Dedifferentiated amniotic fluid mesenchymal stem cell (primary cell): Measurements from ENCODE around the gene SLC4A8.
"Not testable (repeated sequence)": the region's sequence is repeated elsewhere in the genome, so short reads cannot be mapped to it uniquely, and the experiment has no call there.

Source experiments
- DNase-seq: peaks from one replicate; pipeline ENCODE4 v3.0.0-alpha.2; 2016; ENCODE audit errors: extremely low spot score

Gene SLC4A8

DNA sequence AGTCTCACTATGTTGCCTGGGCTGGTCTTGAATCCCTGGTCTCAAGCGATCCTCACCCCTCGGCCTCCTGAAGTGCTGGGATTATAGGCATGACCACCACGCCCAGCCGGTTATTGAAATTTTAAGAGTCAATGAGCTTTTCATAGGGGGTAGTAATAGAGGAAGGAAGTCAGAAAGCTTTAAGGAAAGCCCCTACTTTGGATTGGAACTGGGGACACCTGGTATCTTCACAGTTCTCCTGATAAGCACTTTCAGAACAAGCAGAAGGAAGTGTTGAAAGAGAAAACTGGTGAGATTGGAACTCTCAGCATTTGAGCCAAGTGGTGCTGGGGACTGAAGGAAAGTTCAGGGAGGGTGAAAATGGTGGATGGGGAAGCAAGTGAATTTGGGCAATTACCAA is 5.1 kb downstream of the SLC4A8 start:
- DNase-seq: no peak

DNA sequence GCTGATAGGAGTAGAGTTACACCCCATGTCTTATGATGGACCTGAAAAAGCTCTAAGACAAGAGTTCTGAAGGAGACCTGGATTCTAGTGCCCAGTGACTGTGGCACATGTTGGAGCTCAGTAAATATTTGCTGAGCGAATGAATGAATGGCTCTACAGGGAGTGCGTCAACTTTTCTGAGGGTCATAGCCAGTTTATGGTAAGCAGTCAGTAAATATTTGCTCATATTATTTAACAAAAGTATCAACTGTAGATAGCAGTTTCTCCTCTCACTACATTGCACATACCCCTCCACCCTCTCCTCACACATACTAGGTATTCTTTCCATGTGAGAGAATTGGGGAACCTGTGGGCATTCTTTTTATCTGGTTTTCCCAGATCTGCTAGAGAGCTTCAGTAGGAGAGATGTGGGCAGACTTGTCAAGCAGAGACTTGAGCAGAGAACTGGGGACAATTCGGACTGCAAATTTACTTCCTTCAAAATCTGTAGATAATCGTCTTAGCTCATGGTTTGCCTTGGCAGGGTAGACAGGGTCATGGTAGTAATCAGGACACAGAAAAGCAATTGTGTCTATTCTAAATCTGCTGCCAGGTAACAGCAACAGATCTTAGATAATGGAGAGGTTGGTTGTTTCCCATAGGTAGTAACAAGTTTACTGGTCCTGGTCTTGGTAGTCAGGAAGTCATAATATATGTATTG is 5.7 kb downstream of the SLC4A8 start:
- no peak for DNase-seq

DNA sequence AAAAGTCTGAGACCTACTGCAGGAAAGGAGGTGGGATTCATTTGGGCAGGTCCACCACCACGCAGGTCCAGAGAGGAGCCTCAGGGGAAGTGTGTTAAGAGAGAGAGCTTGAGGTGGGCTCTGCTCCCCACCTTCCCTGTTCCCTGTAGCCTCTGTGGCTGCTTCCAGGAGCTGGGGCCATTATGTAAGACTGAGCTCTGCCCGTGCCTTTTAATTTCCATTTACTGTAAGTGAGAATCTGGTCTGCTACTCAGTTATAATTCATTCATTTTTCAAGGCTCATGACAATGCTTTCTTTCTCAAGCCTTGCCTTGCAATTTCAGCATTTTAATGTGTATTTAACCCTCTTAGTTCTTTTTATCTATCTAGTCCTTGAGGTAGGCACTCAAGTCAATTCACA is 8.3 kb downstream of the SLC4A8 start:
- no peak for DNase-seq

DNA sequence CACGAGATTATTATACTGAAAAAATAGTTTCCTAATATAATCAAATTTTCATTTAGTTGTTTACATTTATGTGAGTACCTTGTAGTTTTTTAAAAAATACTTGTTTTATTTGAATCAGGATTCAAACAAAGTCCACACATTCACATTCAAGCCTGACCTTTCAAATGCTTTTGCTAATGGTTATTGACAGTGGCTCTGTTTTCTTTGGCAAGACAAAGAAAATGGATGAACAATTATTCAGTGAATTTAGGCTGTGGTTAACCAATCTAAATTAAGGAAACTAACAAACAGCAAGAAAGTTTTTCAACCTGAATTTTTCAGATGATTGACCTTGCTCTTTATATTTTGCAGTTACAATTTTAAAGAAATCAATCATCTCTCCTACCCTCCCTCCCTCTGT is 9.7 kb downstream of the SLC4A8 start:
- DNase-seq: no peak

DNA sequence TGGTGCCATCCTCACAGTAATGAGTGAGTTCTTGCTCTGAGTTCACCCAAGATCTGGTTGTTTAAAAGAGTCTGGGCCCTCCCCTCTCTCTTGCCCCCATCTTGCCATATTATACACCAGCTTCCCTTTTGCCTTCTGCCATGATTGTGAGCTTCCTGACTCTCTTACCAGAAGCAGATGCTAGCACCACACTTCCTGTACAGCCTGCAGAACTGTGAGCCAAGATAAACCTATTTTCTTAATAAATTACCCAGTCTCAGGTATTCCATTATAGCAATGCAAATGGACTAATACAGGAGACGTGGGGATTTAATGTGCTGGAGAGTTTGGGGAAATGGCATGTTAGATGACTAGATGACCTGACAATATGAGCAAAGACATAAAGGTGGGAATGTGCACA is 12.8 kb downstream of the SLC4A8 start:
- no peak for DNase-seq

DNA sequence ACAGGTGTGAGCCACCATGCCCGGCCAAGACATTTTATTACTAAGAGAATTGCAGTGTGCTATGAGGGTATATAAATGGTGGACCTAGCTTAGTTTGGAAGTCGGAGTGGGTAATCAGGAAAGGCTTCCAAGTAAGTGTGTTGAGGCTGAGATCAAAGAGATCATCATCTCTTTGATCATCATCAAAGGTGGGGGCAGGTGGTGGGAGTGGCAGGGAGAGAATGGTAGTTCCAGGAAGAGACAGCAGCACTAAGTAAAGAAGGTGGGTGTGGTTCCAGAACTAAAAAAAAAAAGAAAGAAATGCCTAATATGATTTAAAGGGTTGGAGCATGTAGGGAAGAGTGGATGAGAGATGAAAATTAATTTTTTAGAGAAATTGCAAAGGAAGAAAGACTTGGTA is 14.7 kb downstream of the SLC4A8 start:
- no peak for DNase-seq

DNA sequence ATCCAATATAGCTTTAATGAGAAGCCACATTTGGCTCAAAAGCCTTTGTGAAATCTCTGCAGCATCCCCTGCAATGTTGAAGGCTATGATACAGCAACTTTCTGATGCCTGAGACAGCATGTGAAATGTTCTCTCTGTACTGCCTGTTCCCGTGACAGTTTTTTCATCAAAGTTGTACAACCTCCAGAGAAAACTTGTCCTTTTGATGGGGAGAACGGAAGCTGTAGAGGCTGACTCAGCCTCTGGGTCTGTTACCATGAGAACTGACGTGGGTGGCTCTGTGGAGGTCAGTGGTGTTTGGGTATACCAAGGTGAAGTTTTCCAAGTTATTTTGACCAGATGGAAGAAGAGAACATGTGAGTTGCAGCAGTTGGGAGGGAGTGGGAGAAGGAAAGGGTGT is 17.0 kb downstream of the SLC4A8 start:
- DNase-seq: no peak

DNA sequence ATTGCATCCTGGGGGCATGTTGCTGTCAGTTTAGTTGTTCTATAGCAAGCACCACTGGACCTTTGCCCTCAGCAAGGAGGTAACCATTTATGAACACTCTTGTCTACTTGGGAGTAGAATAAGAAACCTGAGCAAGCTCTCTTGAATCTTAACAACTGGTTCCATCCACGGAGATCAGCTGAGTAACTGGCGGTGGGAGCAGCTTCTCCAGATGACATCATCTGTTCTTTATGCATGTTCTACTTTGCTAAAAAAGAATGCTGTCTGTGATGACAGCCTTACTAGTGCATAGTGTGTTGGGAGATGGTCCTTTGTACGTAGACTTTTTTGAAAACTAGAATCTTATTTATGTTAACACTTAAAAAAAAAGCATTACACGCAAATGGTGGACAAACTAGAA is 17.7 kb downstream of the SLC4A8 start:
- no peak for DNase-seq

DNA sequence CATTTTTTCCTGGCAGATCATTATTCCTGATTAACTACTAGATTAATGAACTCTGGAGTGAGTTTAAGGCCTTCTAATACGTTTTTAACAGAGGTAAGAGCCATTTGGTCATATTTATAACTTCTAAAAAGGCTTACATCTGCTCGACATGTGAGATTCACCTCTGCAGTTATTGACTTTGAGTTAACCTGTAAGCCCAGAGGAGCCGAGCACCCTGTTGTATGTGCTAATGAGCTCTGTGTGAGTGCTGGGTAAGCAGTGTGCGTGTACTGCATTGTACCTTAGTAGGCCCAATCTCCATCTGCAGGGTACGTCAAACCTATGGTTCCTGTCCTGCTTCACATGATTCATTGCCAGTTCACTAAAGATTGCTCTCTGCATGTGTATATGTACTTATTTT is 18.9 kb downstream of the SLC4A8 start:
- no peak for DNase-seq

DNA sequence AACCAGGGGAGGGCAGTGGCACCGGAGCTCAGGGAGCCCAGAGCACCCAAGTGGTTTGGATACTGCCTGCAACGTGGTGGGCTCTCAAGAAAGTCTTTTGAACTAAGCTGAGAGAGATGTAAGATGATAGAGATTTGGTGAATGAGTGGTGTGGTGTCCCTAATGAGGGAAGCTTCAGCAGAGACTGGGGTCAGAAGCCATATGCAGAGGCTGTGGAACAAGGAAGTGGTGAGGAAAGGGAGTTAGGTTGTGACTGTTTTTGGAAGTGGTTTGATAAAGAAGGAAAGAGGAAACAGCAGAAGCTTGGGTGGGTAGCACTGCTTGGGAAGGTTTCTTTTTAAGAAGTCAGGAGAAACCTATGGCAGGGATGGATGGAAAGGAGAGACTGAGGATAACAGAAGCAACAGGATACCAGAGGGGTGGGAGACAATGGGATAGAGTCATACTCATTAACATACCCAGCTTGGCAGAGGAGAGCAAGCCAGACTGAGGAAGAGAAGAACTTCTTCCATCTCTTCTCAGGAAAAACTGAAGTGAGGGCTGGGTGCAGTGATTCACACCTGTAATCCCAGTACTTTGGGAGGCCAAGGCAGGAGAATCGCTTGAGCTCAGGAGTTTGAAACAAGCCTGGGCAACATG is 24.1 kb downstream of the SLC4A8 start:
- DNase-seq: no peak

DNA sequence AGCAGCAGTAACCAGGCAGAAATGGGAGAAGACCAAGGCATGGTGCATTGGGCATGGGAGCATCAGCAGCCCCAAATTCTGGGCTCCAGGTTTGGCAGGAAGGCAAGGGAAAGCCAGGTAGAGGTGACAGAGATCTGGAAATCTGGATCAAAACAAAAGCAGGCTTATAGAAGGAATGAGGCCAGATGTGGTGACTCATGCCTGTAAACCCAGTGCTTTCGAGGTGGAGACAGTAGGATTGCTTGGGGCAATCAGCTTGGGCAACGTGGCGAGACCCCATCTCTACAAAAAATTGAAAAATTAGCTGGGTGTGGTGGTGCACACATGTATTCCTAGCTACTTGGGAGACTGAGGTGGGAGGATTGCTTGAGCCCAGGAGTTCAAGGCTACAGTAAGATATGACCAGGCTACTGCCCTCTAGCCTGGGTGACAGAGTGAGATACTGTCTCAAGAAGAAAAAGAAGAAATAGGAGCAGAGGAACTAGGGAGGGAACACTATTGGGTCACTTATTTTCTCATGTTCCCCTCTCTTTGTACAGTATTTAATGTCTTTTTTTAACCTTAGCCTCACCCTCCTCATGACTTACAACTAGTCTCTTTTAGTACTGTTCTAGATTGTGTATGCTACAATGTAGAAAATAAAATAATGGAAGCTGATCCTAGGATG is 25.1 kb downstream of the SLC4A8 start:
- no peak for DNase-seq

DNA sequence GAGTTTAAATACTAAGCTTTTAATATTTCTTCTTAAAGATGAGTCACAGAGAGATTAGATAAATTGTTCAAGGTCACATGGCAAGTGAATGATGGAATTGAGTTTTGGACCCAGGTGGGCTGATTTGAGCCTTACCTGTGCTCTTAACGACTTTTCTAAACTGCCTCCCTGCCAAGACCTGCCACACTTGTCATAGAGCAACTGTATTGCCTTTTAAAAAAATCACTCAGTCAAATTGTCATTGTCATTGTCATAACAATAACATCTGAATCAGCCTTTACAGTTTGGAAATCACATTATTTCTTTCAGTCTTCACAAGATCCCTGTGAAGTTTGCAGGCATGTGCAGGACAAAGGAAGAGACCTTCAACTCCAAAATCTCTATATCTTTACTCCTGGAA is 25.7 kb downstream of the SLC4A8 start:
- DNase-seq: no peak

DNA sequence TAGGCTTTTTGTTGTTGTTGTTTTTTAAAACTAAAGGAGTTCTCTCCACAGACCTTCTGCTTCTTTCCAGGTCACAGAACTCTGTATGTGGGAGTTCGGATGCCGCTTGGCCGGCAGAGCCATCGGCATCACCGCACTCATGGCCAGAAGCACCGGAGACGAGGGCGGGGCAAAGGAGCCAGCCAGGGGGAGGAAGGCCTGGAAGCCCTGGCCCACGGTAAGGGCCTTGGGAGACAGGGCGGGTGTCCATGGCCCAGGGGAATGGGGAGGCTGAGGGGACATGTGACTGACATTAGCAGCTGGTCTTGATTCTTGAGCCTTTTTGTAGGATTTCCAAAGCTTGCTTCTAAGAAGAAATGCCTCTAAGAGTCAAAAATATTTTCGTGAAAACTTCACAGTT is 26.2 kb downstream of the SLC4A8 start:
- no peak for DNase-seq

DNA sequence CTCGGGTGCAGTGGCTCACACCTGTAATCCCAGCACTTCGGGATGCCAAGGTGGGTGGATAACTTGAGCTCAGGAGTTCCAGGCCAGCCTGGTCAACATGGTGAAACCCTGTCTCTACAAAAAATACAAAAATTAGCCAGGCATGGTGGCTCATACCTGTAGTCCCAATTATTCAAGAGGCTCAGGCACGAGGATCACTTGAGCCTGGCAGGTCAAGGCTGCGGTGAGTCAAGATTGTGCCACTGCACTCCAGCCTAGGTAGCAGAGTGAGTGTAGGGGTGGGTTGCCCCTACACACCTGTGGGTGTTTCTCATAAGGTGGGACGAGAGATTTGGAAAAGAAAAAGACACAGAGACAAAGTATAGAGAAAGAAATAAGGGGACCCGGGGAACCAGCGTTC is 29.4 kb downstream of the SLC4A8 start:
- not testable (repeated sequence) for DNase-seq

DNA sequence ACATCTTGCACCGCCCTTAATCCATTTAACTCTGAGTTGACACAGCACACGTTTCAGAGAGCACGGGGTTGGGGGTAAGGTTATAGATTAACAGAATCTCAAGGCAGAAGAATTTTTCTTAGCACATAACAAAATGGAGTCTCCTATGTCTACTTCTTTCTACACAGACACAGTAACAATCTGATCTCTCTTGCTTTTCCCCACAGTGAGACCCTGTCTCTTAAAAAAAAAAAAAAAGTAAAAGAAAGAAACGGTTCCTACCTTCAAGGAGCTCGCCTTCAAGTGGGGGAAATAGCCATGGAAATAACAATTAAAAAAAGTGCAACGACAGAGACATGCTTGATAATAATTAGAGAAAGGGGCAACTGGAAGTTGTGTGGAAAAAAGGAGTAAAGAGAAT is 30.4 kb downstream of the SLC4A8 start:
- not testable (repeated sequence) for DNase-seq

DNA sequence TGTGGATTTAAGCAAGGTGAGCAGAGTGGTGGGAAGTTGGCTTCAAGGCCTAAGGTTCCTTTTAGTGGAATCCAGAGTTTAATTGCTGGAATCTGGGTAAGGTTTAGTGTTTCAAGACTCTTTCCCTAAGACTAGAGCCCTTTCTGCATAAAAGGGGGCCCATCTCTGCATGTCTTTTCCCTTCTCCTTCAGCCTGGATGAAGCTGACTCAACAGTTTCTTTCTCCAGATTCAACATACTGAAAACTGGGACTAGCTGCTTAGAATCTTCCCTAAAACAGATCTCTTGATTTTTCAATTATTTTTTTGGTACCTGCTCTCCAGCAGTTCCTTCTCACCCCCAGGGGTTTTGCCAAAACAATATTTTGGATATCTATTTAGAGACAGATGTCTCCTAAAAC is 34.0 kb downstream of the SLC4A8 start:
- no peak for DNase-seq

DNA sequence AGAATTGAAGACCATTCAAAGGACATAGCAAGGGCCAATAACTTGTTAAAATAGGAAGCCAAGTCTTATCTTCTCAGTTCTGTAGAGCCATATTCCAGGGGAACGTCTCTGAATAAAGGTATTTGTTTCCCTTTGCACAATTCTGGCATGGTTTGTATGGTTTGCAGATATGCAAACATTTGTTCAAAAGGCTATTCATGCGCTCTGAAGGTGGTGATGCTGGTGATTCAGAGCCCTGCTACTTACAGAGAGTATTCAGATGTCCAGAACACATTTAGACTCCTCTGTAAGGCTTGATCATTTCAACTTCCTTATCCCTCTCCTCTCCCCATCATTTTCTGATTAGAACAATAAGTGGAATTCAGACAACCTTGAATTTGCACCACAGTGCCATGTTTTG is 35.9 kb downstream of the SLC4A8 start:
- no peak for DNase-seq

DNA sequence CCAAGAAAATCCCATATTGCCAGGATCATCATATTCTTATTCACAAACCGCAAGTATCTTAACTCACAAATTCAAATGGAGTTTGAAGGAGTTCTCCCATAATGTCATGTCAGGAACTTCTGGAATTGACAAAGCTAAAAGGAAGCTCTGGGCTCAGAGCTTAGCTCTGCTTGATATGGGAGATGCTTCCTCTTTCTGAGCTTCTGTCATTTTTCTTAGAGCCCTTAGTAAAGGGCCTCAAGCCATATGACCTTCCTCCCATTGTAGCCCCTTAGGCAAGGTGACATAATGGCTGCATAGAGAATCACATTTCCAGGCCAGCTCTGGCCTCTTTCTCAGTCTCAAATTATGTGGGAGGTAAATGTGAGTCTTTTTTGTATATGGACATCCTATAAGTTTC is 40.9 kb downstream of the SLC4A8 start:
- DNase-seq: no peak

DNA sequence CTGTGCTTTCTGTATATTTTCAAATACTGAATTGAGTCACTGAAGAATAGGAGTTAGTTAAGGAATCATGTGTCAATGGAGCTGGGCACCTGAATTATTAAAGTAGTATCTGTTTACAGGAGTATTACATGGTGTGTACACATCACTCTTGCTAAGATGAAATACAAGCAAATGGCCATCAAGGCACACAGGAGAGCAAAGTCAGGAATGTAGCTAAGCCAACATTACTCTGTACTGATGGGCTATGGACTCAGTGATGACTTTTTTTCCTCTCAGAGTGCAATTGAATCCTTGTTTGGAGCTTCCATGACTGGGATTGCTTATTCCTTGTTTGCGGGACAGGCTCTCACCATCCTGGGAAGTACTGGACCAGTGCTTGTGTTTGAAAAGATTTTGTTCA is 45.5 kb downstream of the SLC4A8 start:
- no peak for DNase-seq

DNA sequence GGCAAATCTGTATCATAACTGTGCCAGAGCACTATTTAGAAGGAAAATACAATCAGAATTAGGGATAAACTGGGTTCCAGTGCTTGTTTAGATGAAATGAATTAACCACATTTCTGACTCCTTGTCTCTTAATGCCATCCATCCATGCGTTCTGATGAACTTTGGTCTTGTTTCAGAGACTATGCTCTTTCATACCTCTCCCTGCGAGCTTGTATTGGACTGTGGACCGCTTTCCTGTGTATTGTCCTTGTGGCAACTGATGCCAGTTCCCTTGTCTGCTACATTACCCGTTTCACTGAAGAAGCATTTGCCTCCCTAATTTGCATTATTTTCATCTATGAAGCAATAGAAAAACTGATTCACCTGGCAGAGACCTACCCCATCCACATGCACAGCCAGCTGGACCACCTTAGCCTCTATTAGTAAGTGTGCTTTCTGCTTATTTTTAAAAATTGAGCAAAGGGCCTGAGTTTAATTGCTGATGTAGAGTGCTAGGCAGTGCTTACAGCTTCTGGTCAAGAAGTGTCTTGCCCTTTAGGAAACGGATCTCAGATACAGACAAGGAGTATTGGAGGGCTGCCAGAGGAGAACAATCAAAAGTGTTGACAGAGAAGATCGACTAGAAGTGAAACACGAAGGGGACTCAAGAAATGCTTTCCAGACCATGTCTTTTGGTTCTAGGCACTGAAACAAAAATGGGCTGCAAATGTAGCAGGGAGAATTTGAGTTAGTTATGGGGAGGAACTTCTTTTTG is 46.7 kb downstream of the SLC4A8 start:
- DNase-seq: no peak

DNA sequence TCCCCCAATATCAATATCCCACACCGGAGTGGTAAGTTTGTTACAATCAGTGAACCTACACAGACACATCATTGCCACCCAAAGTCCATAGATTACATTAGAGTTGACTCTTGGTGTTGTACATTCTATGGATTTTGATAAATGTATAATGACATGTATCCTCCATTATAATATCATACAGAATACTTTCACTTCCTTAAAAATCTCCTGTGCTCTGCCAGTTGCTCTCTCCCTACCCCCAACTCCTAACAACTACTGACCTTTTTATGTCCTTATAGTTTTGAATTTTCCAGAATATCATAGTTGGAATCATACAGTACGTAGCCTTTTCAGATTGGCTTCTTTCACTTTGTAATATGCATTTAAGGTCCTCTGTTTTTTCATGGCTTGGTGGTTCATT is 48.4 kb downstream of the SLC4A8 start:
- DNase-seq: no peak

DNA sequence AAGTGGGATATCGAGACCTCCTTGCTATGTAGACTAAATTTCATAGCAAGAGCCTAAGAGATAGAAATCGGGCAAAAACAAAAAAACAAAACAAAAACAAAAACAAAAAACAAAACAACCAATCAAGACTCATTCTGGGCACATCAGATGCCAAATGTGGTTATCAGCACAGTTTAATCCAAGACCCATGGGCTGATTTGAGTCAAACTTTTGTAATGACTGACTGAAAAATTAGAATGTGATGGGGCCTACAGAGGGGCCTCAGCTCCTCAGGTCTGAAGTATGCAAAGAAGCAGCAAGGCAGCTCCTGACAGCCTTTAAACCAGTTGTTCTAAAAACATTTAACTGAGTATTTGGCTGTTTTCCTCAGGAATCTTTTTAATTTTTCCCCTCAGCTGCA is 49.3 kb downstream of the SLC4A8 start:
- DNase-seq: no peak

DNA sequence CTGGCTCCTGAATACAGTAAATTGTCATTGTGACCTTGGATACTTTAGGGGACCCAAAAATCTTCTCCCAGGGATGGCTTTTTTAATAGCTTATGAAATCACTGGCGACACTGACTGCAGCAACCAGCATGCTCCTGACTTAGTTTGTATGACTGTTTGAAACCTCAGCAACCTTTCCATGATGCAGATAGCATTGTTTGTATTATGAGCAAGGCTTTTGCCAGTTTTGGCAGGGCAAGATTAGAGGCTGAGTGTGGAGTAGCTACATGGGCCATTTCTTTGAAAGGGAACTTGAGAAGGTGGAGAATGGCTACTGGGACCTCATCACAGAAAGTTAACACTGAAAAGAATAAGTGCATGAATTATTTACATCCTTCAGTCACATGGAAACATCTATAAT is 50.9 kb downstream of the SLC4A8 start:
- DNase-seq: no peak
